OCI-LY3 (cell line): Measurements from ENCODE around the gene ATP11B.

Experiments used
- H2AFZ ChIP-seq: fragments of 200-600, 300-600 bp; shearing (Covaris generic); 2 replicates; pipeline ENCODE4 v1.6.0; 2014; ENCODE audit warnings: antibody characterized with exemption, low read depth, low read length
- H3K27ac ChIP-seq: fragments of 200-600, 300-600 bp; sonication (generic); 2 replicates; pipeline ENCODE4 v1.5.1; 2014; ENCODE audit warnings: mild to moderate bottlenecking, low read length, moderate library complexity, mixed read lengths
- H3K27me3 ChIP-seq: fragments of 200-600, 300-600 bp; sonication (generic); 2 replicates; pipeline ENCODE4 v1.6.1; 2014; ENCODE audit warnings: low read depth, low read length, mixed read lengths
- H3K36me3 ChIP-seq: fragments of 200-600, 300-600 bp; sonication (generic); replicated peaks from 2 replicates; pipeline ENCODE3; 2014; ENCODE audit warnings: low read depth, low read length, mixed read lengths
- H3K4me1 ChIP-seq: fragments of 300-600, 200-600 bp; sonication (generic); 2 replicates; pipeline ENCODE4 v1.6.1; 2014; ENCODE audit warnings: low read length, mixed read lengths
- H3K4me2 ChIP-seq: fragments of 200-600, 300-600 bp; sonication (generic); 2 replicates; pipeline ENCODE4 v1.6.1; 2014; ENCODE audit warnings: low read length, mixed read lengths
- H3K4me3 ChIP-seq: fragments of 300-600, 200-600 bp; sonication (generic); 2 replicates; pipeline ENCODE4 v1.5.1; 2014; ENCODE audit warnings: antibody characterized with exemption, mild to moderate bottlenecking, low read length, moderate library complexity
- H3K79me2 ChIP-seq: fragments of 300-600, 200-600 bp; shearing (Covaris generic); 2 replicates; pipeline ENCODE4 v1.6.1; 2014; ENCODE audit warnings: mild to moderate bottlenecking, low read length, mixed read lengths
- H3K9ac ChIP-seq: fragments of 300-600, 200-600 bp; shearing (Covaris generic); 2 replicates; pipeline ENCODE4 v1.6.0; 2014; ENCODE audit warnings: mild to moderate bottlenecking, low read length, moderate library complexity
- H3K9me3 ChIP-seq: fragments of 200-600, 300-600 bp; shearing (Covaris generic); 2 replicates; pipeline ENCODE4 v1.6.1; 2014; ENCODE audit warnings: low read length, mixed read lengths; ENCODE audit not compliant: insufficient read depth
- H4K20me1 ChIP-seq: fragments of 200-600, 300-600 bp; sonication (generic); 2 replicates; pipeline ENCODE4 v1.6.1; 2016; ENCODE audit warnings: low read length, mixed read lengths; ENCODE audit not compliant: insufficient read depth
- EZH2phosphoT487 ChIP-seq: fragments of 200-600 bp; shearing (Covaris generic); IDR thresholded peaks from 2 replicates; pipeline ENCODE4 v1.6.1; 2018; ENCODE audit warnings: antibody characterized with exemption, mixed run types, low read depth
- TF ChIP-seq, protein P1 (sequence below): fragments of 200-600, 300-600 bp; sonication (generic); IDR thresholded peaks from 2 replicates; pipeline ENCODE4 v1.5.1; 2014; ENCODE audit warnings: antibody characterized with exemption, low read length, low read depth

ATP11B gene

DNA sequence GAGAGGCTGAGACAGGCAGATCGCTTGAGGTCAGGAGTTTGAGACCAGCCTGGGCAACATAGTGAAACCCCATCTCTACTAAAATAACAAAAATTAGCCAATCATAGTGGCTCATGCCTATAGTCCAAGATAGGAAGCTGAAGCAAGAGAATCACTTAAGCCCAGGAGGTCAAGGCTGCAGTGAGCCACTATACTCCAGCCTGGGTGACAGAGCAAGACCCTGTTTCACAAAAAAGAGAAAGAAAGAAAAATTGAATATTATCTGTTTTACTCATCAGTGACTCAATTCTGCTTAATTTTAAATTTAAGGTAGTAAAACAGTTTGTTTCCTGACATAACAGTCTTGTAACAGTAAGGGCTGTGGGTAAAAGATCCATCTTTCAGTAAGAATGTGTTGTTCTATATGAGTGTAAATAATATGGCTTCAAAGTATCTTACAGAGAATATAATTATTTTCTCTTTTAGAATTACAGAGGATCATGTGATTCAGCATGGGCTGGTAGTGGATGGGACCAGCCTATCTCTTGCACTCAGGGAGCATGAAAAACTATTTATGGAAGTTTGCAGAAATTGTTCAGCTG, 85.8 kb downstream of the ATP11B start:
- TF ChIP-seq, protein P1, sequence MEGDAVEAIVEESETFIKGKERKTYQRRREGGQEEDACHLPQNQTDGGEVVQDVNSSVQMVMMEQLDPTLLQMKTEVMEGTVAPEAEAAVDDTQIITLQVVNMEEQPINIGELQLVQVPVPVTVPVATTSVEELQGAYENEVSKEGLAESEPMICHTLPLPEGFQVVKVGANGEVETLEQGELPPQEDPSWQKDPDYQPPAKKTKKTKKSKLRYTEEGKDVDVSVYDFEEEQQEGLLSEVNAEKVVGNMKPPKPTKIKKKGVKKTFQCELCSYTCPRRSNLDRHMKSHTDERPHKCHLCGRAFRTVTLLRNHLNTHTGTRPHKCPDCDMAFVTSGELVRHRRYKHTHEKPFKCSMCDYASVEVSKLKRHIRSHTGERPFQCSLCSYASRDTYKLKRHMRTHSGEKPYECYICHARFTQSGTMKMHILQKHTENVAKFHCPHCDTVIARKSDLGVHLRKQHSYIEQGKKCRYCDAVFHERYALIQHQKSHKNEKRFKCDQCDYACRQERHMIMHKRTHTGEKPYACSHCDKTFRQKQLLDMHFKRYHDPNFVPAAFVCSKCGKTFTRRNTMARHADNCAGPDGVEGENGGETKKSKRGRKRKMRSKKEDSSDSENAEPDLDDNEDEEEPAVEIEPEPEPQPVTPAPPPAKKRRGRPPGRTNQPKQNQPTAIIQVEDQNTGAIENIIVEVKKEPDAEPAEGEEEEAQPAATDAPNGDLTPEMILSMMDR, result no peak
- TF ChIP-seq EZH2phosphoT487, result no peak
- no peaks in the 10 kb centered on the region for H3K4me1 ChIP-seq

DNA sequence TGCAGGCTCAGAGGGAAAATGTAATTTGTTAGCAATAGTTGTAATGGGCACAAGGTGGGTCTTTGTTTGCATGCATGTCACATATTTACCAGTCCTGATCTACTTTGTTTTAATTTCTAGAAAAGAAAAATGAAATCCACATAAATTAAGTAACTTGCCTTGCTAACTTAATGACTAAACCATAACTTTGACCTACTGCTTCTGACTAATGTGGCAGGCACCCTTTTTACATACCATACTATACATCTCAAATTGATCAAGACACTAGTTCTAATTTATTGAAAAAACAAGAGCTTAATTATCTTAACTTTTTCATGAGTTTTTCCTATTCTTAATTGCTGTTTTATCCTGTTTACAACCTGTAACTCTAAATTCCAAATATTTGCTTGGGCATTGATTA, 93.2 kb downstream of the ATP11B start:
- no peak overlapping the region for H3K27ac ChIP-seq

More for the DNA sequence above, 85.8 kb downstream of the ATP11B start:
- Histone ChIP-seq H4K20me1 (no peaks in the 10 kb centered on the region), H3K9me3 (no peaks in the 10 kb centered on the region), H2AFZ (no peak overlapping the region), H3K4me3 (no peak overlapping the region), H3K27ac (no peak overlapping the region), H3K27me3 (no peaks in the 10 kb centered on the region), H3K36me3 (peaks cover 13% of the 10 kb centered on the region), H3K4me2 (no peak overlapping the region), H3K79me2 (no peaks in the 10 kb centered on the region), H3K9ac (no peak overlapping the region)

DNA sequence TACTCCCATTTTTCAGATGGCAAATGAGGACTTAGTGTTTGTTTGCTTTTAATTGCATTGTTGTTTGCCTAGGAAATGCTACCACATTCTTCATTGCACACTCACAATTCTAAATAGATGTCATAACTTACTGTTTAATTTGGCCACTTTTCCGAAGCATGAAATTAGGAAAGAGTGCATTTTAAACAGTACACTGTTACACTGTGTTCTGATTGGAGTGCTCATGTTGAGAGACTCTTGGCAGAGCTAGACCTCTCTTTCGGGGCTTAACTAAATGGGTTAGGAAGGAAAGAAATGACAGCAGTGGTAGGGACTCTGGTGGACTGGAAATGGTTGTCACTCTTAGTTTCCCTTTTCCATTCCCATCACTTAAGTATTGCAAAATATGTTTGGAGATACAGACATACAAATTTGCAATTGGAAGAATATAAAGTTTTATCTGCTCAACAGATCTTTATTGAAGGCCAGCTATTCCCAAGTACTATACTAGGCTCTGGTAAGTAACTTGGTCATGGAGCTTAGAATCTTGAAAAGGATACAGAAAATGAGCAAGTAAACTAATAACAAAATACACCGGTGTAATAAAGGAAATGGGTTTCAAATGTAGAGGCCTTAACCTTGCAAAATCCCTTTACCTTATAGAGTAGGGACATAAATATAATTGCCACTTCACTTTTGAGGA, 96.8 kb downstream of the ATP11B start:
- no peak overlapping the region for H3K27ac ChIP-seq
- no peaks in the 10 kb centered on the region for H3K9me3 ChIP-seq
- no peaks in the 10 kb centered on the region for H4K20me1 ChIP-seq
- H3K36me3 ChIP-seq, result peaks cover 21% of the 10 kb centered on the region
- H3K4me2 ChIP-seq, result no peak overlapping the region
- H3K27me3 ChIP-seq, result no peaks in the 10 kb centered on the region
- no peak for TF ChIP-seq EZH2phosphoT487
- TF ChIP-seq, protein P1, result no peak
- no peak overlapping the region for H3K9ac ChIP-seq
- no peaks in the 10 kb centered on the region for H3K4me1 ChIP-seq
- no peak overlapping the region for H2AFZ ChIP-seq
- H3K79me2 ChIP-seq, result no peaks in the 10 kb centered on the region
- no peak overlapping the region for H3K4me3 ChIP-seq

More for the DNA sequence above, 93.2 kb downstream of the ATP11B start:
- Histone ChIP-seq H3K4me2 (no peak overlapping the region), H3K9ac (no peak overlapping the region), H2AFZ (no peak overlapping the region), H3K4me1 (no peaks in the 10 kb centered on the region), H3K9me3 (no peaks in the 10 kb centered on the region), H3K79me2 (no peaks in the 10 kb centered on the region), H3K36me3 (peaks cover 21% of the 10 kb centered on the region), H3K4me3 (no peak overlapping the region), H4K20me1 (no peaks in the 10 kb centered on the region), H3K27me3 (no peaks in the 10 kb centered on the region)
- TF ChIP-seq EZH2phosphoT487, result no peak
- TF ChIP-seq, protein P1, result no peak

DNA sequence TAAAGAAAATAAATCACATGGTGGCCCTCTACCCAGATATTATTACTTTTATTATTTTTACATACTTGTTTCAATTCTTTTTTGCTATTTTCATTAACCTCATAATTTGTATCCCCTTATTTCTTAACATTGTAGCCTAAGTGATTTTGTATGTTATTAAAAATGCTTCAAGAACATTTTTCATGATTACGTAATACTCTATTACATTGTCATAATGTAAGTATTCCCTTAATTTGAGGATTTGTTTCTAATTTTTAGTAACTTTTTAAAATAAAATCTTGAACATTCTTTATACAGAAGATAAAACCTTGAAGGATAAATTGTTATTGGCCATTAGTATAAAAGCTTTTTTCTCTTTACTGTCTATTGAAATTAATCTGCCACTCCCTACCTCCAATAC, 98.1 kb downstream of the ATP11B start:
- H3K4me1 ChIP-seq, result no peaks in the 10 kb centered on the region
- H3K9me3 ChIP-seq, result no peaks in the 10 kb centered on the region
- H3K9ac ChIP-seq, result no peak overlapping the region
- TF ChIP-seq, protein P1, result no peak
- no peak for TF ChIP-seq EZH2phosphoT487
- no peaks in the 10 kb centered on the region for H3K79me2 ChIP-seq
- H3K36me3 ChIP-seq, result peaks cover 21% of the 10 kb centered on the region
- H3K27ac ChIP-seq, result no peak overlapping the region
- H3K4me2 ChIP-seq, result no peak overlapping the region
- H3K4me3 ChIP-seq, result no peak overlapping the region
- H3K27me3 ChIP-seq, result no peaks in the 10 kb centered on the region
- no peaks in the 10 kb centered on the region for H4K20me1 ChIP-seq
- no peak overlapping the region for H2AFZ ChIP-seq
